Ecto neural progenitor cell (in vitro differentiated cells): ENCODE measurements around the gene NOC3L.

Experiments
- DNase-seq: peaks from one replicate; pipeline ENCODE4 v3.0.0-alpha.2; 2018; ENCODE audit warnings: low spot score

NOC3L gene

GRCh38 chr10:94300042-94300441, 62.7 kb downstream of the NOC3L start:
- no peak for DNase-seq

- no peak for DNase-seq
Observed at GRCh38 chr10:94299417-94299816, 63.3 kb downstream of the NOC3L start.

GRCh38 chr10:94294168-94294567, 68.6 kb downstream of the NOC3L start:
- DNase-seq, result no peak

GRCh38 chr10:94293354-94293753, 69.4 kb downstream of the NOC3L start:
- DNase-seq, result no peak

GRCh38 chr10:94292434-94293090, 70.2 kb downstream of the NOC3L start:
- DNase-seq, result no peak

GRCh38 chr10:94288361-94289101, 74.2 kb downstream of the NOC3L start:
- DNase-seq, result no peak

- no peak for DNase-seq
Observed at GRCh38 chr10:94287336-94287735, 75.4 kb downstream of the NOC3L start.

- DNase-seq, result no peak
Observed at GRCh38 chr10:94286901-94287300, 75.8 kb downstream of the NOC3L start.

- DNase-seq, result no peak
Observed at GRCh38 chr10:94285271-94285670, 77.5 kb downstream of the NOC3L start.
